LHCN-M2 (cell line): ENCODE measurements around the gene GSN. TPM values are rescaled to one million over a fixed set of nuclear protein-coding genes. Genes with fewer than 3 reads are reported as not detected.
"Not testable (repeated sequence)": the region's sequence is repeated elsewhere in the genome, so short reads cannot be mapped to it uniquely, and the experiment has no call there.

Experiments
- DNase-seq: peaks from one replicate; pipeline ENCODE4 v3.0.0-alpha.2; 2012; ENCODE audit warnings: low read depth
- total RNA-seq: library from RNA; depleted of rRNA; stranded (reverse); fragments of >200 nt; gene quantifications from 2 replicates; pipeline ENCODE4 v1.2.3, GENCODE V29; 2014

Gene GSN
- total RNA-seq, 1 experiment from 2014 or later, result 467 TPM

DNA sequence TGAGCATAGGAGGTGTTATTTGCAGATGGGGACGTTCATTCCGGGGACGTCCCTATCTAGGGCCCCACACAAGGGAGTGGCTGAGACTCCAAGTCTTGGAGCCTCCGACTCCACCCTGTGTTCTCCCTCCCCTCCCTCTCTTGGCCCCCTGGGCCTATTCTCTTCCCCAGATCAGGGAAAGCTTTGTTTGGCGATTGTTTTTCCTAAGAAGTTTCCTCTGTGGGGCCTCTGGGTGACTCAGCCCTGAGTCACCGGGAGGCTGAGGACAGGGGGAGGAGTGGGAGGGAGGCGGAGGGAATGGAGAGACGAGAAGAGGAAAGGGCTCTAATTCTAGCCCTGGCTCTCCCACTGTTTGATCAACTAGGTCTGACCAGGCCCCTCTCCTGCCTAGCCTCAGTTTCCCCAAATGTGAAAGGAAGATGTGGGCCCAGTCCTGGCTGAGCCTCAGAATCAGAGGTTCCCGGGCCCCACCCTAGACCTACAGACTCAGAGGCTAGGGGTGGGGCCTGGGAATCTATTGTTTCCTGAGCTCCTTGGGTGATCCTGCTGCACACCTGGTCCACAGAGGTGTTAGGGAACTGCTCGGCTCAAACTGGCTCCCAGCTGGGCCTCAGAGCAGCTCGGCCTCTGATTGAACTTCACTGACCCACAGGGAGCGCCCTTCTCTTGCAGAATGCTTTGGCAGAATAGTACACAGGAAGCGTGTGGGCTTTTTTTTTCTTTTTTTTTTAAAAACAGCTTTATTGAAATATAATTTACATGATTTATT lies 19.2 kb downstream of the GSN start:
- DNase-seq, result peak; percentile 99

DNA sequence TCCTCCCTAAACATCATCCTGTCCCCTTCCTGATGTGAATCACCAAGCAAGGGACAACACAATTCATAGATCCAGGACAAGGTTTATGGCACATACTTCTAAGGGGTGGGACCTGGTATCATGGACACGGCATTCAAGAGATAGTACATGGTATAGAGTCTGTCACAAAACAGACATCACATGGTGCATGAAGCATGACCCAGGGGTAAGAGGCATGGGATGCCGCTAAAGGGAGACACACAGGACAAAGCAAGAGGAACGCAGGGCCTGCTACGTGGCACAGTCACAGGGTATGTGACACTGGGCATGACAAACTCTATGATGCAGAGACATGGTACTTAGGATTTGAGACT lies 20.7 kb downstream of the GSN start:
- DNase-seq, result no peak

GRCh38 chr9:121289026-121289771 lies 21.2 kb downstream of the GSN start:
- peak; percentile 88 for DNase-seq

DNA sequence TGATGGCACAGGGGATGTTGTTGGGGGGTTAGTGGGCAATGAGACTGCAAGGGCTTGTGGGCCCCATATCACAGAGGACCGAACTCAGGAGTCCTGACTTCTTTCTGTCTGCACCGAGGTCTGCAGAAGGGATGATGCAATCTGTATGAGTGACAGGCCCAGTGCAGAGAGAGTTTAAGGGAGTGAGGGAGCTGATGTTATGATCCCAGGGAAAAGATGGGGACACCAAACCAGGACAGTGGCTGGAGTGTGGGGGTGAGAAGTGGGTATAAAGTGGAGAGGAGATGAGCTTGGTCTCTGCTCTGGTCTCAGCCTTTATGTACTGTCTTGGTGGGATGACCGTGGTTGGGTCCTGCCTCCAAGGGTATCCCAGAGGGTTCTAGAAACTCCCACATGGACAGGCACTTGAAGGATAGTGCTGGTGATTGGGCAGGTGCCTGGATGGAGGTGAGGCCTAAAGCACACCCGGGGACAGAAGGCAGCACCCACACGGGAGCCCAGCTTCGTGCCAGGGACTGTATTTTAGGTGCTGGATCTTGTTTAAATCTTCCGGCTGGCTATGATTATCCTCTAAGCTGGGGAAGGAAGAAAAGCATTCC lies 21.9 kb downstream of the GSN start:
- peak; percentile 37 for DNase-seq

- not testable (repeated sequence) for DNase-seq
These were observed 23.6 kb downstream of the GSN start for GRCh38 chr9:121291536-121291935.

DNA sequence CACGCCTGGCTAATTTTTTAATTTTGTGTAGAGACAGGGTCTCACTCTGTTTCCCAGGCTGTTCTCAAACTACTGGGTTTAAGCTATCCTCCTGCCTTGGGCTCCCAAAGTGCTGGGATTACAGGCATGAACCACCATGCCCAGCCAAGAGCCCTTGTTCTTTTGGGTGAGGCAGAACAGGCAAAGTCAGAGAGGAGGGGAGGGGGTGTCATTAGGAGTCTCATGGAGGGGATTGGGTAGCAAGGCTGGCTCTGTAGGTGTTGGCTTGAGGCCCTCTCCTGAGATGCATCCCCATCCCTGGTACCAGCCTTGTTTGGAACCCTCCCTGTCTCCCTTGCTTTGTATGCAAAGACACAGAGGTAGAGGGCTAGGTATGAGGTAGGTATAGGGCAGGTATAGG lies 24.1 kb downstream of the GSN start:
- no peak for DNase-seq

- DNase-seq, result no peak
These were observed 24.9 kb downstream of the GSN start for GRCh38 chr9:121292801-121293241.

GRCh38 chr9:121294151-121294743 lies 26.3 kb downstream of the GSN start:
- DNase-seq, result no peak

DNA sequence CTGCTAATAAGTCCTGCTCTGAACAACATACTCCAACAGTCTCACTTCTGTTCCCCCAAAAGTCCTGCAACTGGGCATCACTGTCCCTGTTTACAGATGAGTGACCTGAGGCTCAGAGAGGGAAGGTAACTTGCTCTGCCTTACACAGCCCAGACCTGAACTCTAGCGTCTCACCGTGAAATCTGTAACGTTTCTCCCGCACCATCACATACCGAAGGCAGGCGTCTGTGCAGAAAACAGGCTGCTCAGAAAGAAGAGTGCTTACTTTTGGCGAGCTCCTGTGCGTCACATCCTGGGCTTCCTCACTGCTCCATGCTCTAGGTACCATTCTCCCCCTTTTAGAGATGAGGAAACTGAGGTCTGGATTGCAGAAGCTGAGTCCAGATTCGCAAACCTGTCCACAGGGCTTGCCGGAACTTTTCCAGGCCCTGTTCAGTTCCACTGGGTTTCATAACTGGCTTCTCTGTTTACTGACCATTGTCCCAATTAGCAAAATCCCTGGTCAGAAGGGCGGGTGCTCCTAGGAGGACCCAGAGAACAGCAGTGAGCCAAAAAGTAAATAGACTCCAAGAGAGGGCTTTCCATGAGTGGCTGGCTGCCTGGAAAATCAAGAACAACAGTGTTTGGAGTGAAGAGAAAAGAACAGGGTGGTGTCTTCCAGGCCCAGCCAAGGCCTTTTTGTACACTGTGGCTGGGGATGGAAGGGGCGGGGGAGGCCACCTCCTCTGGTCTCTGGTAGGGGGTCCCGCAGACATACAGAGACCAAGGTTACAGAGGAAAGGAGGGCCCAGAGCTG lies 27.1 kb downstream of the GSN start:
- no peak for DNase-seq

GRCh38 chr9:121295662-121296191 lies 27.8 kb downstream of the GSN start:
- DNase-seq, result no peak

- no peak for DNase-seq
These were observed 28.5 kb downstream of the GSN start for GRCh38 chr9:121296213-121297127.

DNA sequence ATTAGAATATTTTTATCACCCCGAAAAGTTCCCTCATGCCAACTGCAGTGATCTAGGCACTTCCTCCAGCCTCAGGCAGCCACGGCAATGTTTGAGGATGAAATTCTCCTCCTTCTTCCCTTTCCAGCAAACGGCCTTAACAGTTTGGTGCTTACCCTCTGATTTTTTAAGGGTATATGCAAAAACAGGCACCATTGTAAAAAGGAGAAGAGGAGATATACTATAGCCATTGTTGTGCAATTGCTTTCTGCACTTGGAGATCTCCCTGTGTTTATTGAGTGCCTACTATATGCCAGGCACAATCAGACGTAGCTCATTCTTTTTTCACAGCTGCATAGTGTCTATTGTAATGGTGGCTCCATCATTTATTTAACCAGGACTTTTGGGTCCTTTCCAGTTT lies 29.4 kb downstream of the GSN start:
- DNase-seq, result no peak

- DNase-seq, result no peak
These were observed 30.1 kb downstream of the GSN start for GRCh38 chr9:121298016-121298538.

DNA sequence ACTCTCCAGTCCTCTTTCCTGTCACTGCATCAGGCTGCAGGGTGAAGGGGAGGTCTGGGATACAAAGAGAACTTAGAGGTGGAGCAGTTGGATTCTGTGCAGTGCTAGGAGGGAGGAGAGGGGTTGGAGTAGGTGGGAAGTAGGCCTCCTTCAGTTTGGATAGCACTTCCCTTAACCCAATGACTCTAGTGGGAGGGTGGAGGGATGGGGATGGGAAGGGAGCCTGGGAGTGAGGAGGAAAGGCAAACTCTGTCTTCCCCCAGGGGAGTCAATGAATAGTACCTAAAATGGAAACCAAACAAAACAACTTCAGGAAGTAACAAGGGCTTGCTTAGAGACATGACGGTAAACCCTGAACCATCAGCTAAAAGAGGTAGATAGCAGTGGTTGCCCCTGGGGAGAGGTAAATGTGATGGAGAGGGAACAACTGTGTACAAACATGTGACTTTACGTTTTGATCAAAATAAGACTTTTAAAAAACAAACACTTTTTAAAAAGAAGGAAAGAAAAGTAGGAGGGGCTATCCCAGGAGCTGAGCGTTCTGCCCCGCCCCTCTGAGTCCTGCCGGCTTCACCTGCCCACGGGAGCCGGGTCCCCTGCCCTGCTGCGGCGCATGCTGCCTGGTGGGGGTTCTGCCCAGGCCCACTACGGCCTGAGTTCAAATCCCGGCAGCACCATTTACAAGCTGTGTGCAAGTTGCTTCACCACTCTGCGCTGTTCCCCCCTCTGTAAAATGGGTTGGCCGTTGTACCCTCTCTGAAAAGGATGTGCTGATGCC lies 30.9 kb downstream of the GSN start:
- DNase-seq, result peak; percentile 72

GRCh38 chr9:121299467-121300282 lies 31.7 kb downstream of the GSN start:
- no peak for DNase-seq

DNA sequence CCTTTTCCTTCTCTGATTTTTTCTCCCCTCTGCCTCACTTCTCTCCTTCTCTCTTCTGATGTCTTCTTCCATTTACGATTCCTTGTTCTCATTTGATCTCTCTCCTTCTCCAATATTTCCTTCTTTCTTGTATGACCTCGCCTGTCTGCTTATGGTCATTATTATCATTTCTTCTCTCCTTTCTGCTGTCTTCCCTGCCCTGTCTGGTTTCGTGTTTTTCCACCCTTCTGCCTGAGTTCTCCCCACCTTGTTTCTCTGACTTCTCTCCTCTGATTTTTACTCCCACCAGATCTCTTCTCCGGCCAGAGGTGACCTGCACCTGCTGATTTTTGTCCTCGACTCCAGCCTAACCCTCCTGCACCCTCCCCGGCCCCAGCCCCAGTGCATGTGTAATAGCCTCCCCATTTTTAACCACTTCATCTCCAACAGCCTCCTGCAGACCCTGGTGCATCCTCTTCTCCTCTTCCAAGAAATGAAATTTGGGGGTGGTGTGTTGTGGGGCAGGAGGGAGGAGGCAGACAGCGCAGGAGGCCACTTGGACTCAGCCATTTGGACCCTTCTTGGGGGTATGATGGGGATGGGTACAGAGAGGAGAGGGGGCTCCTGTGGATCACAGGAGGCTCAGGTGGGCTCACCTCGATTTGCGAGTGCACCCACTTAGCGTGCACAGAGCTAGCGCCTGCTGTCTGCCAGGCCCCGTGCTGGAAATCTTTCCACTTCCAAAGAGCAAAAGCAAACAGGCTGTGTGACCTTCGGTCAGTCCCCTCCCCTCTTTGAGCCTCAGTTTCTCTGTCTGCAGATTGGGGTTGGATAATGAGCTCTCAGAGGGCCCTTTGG lies 32.5 kb downstream of the GSN start:
- no peak for DNase-seq

DNA sequence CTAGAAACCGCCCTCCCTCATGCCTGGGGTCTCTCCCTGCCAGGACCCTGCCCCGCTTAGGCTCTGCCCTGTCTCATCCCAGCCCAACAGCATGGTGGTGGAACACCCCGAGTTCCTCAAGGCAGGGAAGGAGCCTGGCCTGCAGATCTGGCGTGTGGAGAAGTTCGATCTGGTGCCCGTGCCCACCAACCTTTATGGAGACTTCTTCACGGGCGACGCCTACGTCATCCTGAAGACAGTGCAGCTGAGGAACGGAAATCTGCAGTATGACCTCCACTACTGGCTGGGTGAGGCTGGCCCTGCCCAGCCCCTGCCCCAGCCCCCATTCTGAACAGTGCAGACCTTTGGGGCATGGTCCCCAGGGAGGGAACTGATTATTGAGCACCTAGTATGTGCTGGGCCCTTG lies 33.9 kb downstream of the GSN start:
- no peak for DNase-seq
